ENCODE results near the gene EED. TPM values are rescaled to one million over a fixed set of nuclear protein-coding genes. Genes with fewer than 3 reads are reported as not detected.

Gene EED, protein sequence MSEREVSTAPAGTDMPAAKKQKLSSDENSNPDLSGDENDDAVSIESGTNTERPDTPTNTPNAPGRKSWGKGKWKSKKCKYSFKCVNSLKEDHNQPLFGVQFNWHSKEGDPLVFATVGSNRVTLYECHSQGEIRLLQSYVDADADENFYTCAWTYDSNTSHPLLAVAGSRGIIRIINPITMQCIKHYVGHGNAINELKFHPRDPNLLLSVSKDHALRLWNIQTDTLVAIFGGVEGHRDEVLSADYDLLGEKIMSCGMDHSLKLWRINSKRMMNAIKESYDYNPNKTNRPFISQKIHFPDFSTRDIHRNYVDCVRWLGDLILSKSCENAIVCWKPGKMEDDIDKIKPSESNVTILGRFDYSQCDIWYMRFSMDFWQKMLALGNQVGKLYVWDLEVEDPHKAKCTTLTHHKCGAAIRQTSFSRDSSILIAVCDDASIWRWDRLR
- 10 to 100 TPM in 1 of 6 donors, 1 to 10 TPM in 5; 5.1 to 12.0 (median 8.3) TPM for total RNA-seq
- polyA plus RNA-seq = 10 to 100 TPM; 11.5 to 14.0 TPM

DNA sequence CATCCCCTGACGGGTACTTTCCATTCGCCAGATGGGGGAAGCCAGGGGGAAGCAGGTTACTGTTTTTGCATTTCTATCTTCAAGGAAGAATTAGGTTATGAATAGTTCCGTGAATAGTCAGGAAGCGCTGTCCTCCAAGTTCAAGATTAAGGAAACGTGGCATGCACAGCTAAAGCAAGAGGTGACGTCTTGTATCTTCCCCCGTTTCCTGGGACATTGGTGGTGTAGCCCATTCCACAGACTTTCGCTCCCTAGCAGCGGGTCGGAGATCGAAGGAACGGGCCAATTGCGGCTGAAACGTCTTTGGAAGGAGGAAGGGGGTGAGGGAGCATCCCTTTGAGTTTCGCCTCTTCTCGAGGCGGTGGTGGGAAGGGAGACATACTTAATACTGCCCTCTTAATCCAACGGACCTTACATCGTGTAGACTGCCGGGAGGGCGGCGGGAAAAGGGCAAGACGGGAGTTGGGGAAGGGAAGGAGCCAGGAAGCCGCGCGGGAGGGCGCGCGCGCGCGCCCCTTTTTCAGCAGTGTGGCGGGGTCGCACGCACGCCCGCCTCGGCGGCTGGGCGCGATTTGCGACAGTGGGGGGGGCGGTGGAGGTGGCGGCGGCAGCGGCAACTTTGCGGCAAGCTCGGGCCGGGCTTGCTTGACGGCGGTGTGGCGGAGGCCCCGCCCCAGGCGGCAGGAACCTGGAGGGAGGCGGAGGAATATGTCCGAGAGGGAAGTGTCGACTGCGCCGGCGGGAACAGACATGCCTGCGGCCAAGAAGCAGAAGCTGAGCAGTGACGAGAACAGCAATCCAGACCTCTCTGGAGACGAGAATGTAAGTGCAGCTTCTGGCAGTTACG lies at the start of gene EED:
Gene EED (plus strand): TSS at position 232 of the 847 bp plus-strand sequence. CDS start 477 bp downstream, at position 709.
- Histone ChIP-seq H3K27ac (peak within 1 kb of the TSS; percentile 96 to 99 (median 98)), H3K9me3 (no peaks in the 10 kb centered on the region), H3K36me3 (no peaks in the 10 kb centered on the region), H3K27me3 (no peaks in the 10 kb centered on the region), H3K4me3 (peak within 1 kb of the TSS; percentile 59 to 86 (median 70)), H3K4me1 (peaks cover 0 to 26% (median 12%) of the 10 kb centered on the region in 3 donors)
- DNase-seq (peak; percentile 94 to 96 (median 94)), ATAC-seq (peak; percentile 95 to 97 (median 96)), FAIRE-seq (no peak)
- intact Hi-C loops (cut with DNase I) = no loop called here
- WGBS, 2 donors = 1% methylated on average over 55 to 64 of the region's 64 CpGs
- TF ChIP-seq, protein P1, sequence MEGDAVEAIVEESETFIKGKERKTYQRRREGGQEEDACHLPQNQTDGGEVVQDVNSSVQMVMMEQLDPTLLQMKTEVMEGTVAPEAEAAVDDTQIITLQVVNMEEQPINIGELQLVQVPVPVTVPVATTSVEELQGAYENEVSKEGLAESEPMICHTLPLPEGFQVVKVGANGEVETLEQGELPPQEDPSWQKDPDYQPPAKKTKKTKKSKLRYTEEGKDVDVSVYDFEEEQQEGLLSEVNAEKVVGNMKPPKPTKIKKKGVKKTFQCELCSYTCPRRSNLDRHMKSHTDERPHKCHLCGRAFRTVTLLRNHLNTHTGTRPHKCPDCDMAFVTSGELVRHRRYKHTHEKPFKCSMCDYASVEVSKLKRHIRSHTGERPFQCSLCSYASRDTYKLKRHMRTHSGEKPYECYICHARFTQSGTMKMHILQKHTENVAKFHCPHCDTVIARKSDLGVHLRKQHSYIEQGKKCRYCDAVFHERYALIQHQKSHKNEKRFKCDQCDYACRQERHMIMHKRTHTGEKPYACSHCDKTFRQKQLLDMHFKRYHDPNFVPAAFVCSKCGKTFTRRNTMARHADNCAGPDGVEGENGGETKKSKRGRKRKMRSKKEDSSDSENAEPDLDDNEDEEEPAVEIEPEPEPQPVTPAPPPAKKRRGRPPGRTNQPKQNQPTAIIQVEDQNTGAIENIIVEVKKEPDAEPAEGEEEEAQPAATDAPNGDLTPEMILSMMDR (IDR thresholded peaks at IDR 0.05) = no peak

DNA sequence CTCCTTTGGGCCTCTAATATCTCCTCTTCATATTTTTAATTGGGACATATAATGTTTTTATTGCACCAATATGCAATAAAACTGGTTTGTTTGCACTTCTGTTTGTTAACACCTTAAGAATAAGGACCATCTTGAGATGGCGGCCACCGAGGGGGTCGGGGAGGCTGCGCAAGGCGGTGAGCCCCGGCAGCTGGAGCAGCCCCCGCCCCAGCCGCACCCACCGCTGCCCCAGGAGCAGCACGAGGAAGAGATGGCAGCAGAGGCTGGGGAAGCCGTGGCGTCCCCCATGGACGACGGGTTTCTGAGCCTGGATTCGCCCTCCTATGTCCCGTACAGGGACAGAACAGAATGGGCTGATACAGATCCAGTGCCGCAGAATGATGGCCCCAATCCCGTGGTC lies 49.6 kb upstream of the EED start:
- TF ChIP-seq, protein P1 (IDR thresholded peaks at IDR 0.05) = no peak
- Histone ChIP-seq H3K27ac (no peak overlapping the region), H3K27me3 (no peaks in the 10 kb centered on the region), H3K9me3 (no peaks in the 10 kb centered on the region), H3K4me3 (no peak overlapping the region), H3K4me1 (peaks cover 0 to 13% (median 0%) of the 10 kb centered on the region in 3 donors), H3K36me3 (no peaks in the 10 kb centered on the region)
- DNase-seq (no peak), FAIRE-seq (no peak), ATAC-seq (no peak)
- WGBS, 2 donors = 75 to 84% methylated on average over 18 of the region's 18 CpGs
- intact Hi-C loops (cut with DNase I) = loop anchor here in 1 of 3 donors (10.0 kb wide), 1 partner anchor 160 kb away; no protein-coding TSS in a partner anchor

DNA sequence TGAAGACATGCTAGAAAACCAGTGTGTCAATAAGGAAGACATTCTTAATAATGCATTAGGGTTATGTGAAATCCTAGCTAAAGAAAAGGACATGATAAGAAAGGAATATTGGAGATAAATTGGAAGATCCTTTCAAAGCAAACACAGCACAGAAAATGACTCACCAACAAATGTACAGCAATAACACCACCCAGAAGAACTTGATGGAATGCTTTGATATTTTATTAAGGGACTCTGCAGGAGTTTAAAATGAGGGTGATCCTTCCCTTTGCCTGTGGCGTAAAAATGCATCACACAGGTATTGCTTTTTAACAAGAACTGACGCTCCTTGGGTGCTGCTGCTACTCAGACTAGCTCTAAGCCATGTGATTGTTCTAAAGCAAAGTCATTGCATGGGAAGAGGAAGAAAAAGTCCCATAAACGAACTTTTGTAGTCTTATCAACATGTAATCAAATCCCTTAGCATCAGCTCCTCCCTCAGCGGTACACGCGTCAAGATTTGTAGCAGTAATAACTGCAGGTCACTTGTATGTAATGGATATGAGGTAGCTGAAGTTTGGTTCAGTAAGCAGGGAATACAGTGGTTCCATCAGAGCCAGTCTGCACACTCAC lies 48.4 kb upstream of the EED start:
- ATAC-seq = no peak
- TF ChIP-seq, protein P1 (IDR thresholded peaks at IDR 0.05) = no peak
- FAIRE-seq = no peak
- Histone ChIP-seq H3K4me3 (no peak overlapping the region), H3K27ac (no peak overlapping the region), H3K9me3 (no peaks in the 10 kb centered on the region), H3K4me1 (peaks cover 0 to 13% (median 0%) of the 10 kb centered on the region in 3 donors), H3K36me3 (no peaks in the 10 kb centered on the region), H3K27me3 (no peaks in the 10 kb centered on the region)
- intact Hi-C loops (cut with DNase I) = loop anchor here in 1 of 3 donors (10.0 kb wide), 1 partner anchor 161 kb away; no protein-coding TSS in a partner anchor
- WGBS, 2 donors = 49 to 64% methylated on average over 6 of the region's 6 CpGs
- DNase-seq = no peak

DNA sequence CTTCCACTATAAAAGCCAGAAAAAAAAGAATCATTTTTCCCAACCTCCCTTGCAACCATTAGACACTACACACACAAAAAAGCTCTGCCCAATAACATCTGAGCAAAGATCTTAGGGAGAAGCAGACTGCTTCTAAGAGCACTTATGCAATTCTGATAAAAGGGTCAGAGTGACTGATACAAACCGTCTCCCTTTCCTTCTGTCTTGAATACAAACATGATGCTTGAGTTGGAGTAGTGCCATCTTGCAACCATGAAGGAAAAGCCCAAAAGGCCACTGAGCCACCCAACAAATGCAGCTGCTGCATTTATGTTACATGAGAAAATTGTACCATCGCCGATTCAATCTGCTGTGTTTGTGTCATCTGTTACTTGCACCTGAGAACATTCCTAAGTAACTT lies 47.6 kb upstream of the EED start:
- TF ChIP-seq, protein P1 (IDR thresholded peaks at IDR 0.05) = no peak
- Histone ChIP-seq H3K9me3 (no peaks in the 10 kb centered on the region), H3K36me3 (no peaks in the 10 kb centered on the region), H3K4me1 (peaks cover 0 to 13% (median 0%) of the 10 kb centered on the region in 3 donors), H3K27ac (no peak overlapping the region), H3K4me3 (no peak overlapping the region), H3K27me3 (no peaks in the 10 kb centered on the region)
- FAIRE-seq (no peak), ATAC-seq (no peak), DNase-seq (no peak)
- intact Hi-C loops (cut with DNase I) = loop anchor here in 1 of 3 donors (10.0 kb wide), 1 partner anchor 162 kb away; no protein-coding TSS in a partner anchor
- 67 to 71% methylated on average over 3 of the region's 3 CpGs for WGBS, 2 donors
